GM08714 (cell line): ENCODE results near the gene AREL1.

Experiments
- H3K4me3 ChIP-seq: fragments of 200-500 bp; sonication (Bioruptor generic); 2 replicates; pipeline ENCODE4 v1.5.1; 2014; ENCODE audit warnings: mild to moderate bottlenecking, low read length, inconsistent platforms
- ZNF274 ChIP-seq: IDR thresholded peaks from 2 replicates; pipeline ENCODE4 v1.6.1; 2012; ENCODE audit warnings: mild to moderate bottlenecking, low read depth, low read length

Gene AREL1

GRCh38 chr14:74656964-74657363 lies 55.9 kb downstream of the AREL1 start:
- no peak overlapping the region for H3K4me3 ChIP-seq
- TF ChIP-seq ZNF274: no peak

- H3K4me3 ChIP-seq: no peak overlapping the region
- no peak for TF ChIP-seq ZNF274
Measured at GRCh38 chr14:74655599-74656395, 57.1 kb downstream of the AREL1 start.

- TF ChIP-seq ZNF274: no peak
- H3K4me3 ChIP-seq: no peak overlapping the region
Measured at GRCh38 chr14:74654931-74655330, 57.9 kb downstream of the AREL1 start.

- TF ChIP-seq ZNF274: no peak
- no peak overlapping the region for H3K4me3 ChIP-seq
Measured at GRCh38 chr14:74653386-74654138, 59.3 kb downstream of the AREL1 start.

- no peak overlapping the region for H3K4me3 ChIP-seq
- no peak for TF ChIP-seq ZNF274
Measured at GRCh38 chr14:74652541-74652940, 60.3 kb downstream of the AREL1 start.

- no peak overlapping the region for H3K4me3 ChIP-seq
- TF ChIP-seq ZNF274: no peak
Measured at GRCh38 chr14:74650927-74651686, 61.8 kb downstream of the AREL1 start.

- no peak for TF ChIP-seq ZNF274
- H3K4me3 ChIP-seq: no peak overlapping the region
Measured at GRCh38 chr14:74649673-74650072, 63.2 kb downstream of the AREL1 start.

GRCh38 chr14:74649167-74649566 lies 63.7 kb downstream of the AREL1 start:
- TF ChIP-seq ZNF274: no peak
- no peak overlapping the region for H3K4me3 ChIP-seq

- H3K4me3 ChIP-seq: no peak overlapping the region
- TF ChIP-seq ZNF274: no peak
Measured at GRCh38 chr14:74648601-74649000, 64.3 kb downstream of the AREL1 start.

- TF ChIP-seq ZNF274: no peak
- H3K4me3 ChIP-seq: no peak overlapping the region
Measured at GRCh38 chr14:74647678-74648461, 65.0 kb downstream of the AREL1 start.

GRCh38 chr14:74647061-74647677 lies 65.7 kb downstream of the AREL1 start:
- no peak for TF ChIP-seq ZNF274
- no peak overlapping the region for H3K4me3 ChIP-seq

GRCh38 chr14:74645756-74646470 lies 67.0 kb downstream of the AREL1 start:
- H3K4me3 ChIP-seq: no peak overlapping the region

GRCh38 chr14:74645244-74645643 lies 67.6 kb downstream of the AREL1 start:
- no peak overlapping the region for H3K4me3 ChIP-seq
- TF ChIP-seq ZNF274: no peak

More at GRCh38 chr14:74645756-74646470, 67.0 kb downstream of the AREL1 start:
- TF ChIP-seq ZNF274: no peak
